ENCODE measurements around the gene SYNJ2.
A peak's percentile ranks its signal among the peaks of the same experiment; 100 is the strongest.

SYNJ2 gene

GRCh38 chr6:158032354-158032733, 50.7 kb downstream of the SYNJ2 start:
- peak overlapping the region; percentile 89 for H3K27ac ChIP-seq (ENCODE audit: low read depth, low read length, severe bottlenecking)
- WGBS, 2 experiments (ENCODE audit: insufficient coverage in 2 of 2) = 94 to 97% methylated on average over 9 of the region's 9 CpGs
- no peaks in the 10 kb centered on the region for H3K9me3 ChIP-seq (ENCODE audit: control insufficient read depth, low read length)
- H3K36me3 ChIP-seq (ENCODE audit: control insufficient read depth, insufficient read depth, low read length) = peaks cover 56% of the 10 kb centered on the region
- H3K4me3 ChIP-seq (ENCODE audit: extremely low read depth, insufficient read depth, low read length, poor library complexity, severe bottlenecking) = no peak overlapping the region
- H3K4me1 ChIP-seq (ENCODE audit: control insufficient read depth, insufficient read depth, low read length, poor library complexity, severe bottlenecking) = peaks cover 30% of the 10 kb centered on the region

DNA sequence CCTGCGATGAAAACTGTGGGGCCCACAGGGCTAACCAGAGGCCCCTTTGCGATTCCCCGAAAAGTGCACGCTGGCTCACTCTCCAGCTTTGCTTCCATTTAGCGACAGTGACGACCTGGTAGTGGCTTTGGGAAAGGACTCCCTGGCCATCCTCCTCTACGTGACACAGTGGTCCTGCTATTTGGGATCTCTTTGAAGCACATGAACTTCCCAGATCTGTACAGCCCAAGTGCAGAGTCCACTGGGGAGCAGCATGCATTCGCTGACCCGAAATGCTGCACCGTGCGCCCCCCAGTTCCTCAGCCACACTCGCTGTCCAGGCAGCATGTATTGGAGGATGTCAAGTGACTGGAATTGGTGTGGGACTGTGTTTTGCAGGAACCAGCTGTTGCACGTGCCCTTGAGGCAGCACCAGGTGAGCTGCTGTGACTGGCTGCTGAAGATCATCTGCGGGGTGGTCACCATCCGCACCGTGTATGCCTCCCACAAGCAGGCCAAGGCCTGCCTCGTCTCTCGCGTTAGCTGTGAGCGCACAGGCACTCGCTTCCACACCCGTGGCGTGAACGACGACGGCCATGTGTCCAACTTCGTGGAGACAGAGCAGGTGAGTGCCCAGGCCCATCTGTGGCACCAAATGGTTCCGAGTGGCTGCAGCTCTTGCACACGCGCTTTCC, 51.6 kb downstream of the SYNJ2 start:
- H3K4me3 ChIP-seq (ENCODE audit: extremely low read depth, insufficient read depth, low read length, poor library complexity, severe bottlenecking) = no peak overlapping the region
- no peak overlapping the region for H3K27ac ChIP-seq (ENCODE audit: low read depth, low read length, severe bottlenecking)
- H3K4me1 ChIP-seq (ENCODE audit: control insufficient read depth, insufficient read depth, low read length, poor library complexity, severe bottlenecking) = peaks cover 30% of the 10 kb centered on the region
- H3K36me3 ChIP-seq (ENCODE audit: control insufficient read depth, insufficient read depth, low read length) = peaks cover 56% of the 10 kb centered on the region
- WGBS, 2 experiments (ENCODE audit: insufficient coverage in 2 of 2) = 96 to 98% methylated on average over 29 to 30 of the region's 30 CpGs
- no peaks in the 10 kb centered on the region for H3K9me3 ChIP-seq (ENCODE audit: control insufficient read depth, low read length)

DNA sequence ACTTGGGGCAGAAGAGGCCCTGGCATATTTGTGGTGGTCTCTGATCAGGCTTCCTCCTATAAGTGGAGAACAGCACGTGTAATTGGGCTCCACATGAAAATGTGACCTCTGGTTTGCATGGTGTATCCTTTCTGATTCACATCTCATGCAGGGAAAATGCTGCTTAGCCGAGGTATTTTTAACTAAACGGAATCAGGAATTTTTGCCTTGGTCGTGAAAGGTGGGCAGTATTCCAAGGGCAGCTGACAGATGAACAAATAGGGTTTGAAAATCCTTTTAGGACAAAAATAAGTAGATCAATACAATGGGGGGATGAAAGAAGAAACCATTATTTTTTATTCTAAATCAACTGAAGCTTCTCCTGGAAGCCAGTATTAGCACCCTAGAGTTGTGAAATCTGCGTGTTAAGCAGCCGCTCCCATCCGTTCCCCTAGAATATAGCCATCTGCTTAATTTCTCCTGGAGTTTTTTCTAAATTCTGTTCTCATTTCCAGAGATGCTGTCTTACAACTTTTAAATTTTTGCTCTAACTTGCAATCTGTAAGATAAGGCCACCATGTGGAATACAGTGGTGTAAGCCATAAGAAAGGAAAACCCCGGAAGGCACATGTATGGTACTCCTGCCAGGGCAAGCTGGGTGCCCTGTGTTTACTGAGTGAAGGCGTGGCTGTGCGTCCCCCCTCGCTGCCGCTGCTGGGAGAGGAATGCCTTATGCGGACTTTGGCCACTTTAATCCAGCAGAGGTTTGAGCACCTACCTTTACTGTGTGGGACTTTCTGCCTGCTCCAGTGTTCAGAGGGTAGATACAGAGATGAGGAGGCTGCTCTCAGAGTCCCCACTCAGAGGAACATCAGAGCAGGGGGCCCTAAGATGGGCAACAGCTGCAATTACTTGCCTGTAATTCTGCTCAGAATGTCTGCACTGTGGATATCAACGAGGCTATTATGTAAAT, 52.4 kb downstream of the SYNJ2 start:
- no peak overlapping the region for H3K4me3 ChIP-seq (ENCODE audit: extremely low read depth, insufficient read depth, low read length, poor library complexity, severe bottlenecking)
- WGBS, 2 experiments (ENCODE audit: insufficient coverage in 2 of 2) = 92 to 94% methylated on average over 12 to 13 of the region's 14 CpGs
- H3K4me1 ChIP-seq (ENCODE audit: control insufficient read depth, insufficient read depth, low read length, poor library complexity, severe bottlenecking) = peaks cover 38% of the 10 kb centered on the region
- H3K36me3 ChIP-seq (ENCODE audit: control insufficient read depth, insufficient read depth, low read length) = peaks cover 50% of the 10 kb centered on the region
- no peaks in the 10 kb centered on the region for H3K9me3 ChIP-seq (ENCODE audit: control insufficient read depth, low read length)
- H3K27ac ChIP-seq (ENCODE audit: low read depth, low read length, severe bottlenecking) = no peak overlapping the region

DNA sequence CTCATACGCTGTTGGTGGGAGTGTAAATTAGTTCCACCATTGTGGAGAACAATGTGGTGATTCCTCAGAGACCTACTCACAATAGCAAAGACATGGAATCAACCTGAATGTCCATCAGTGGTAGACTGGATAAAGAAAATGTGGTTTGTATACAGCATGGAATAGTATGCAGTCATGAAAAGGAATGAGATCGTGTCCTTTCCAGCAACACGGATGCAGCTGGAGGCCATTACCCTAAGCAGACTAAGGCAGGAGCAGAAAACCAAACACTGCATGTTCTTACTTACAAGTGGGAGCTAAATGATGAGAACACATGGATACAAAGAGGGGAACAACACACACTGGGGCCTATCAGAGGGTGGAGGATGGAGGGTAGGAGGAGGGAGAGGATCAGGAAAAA, 54.6 kb downstream of the SYNJ2 start:
- Histone ChIP-seq H3K9me3 (ENCODE audit: control insufficient read depth, low read length) (no peaks in the 10 kb centered on the region), H3K27ac (ENCODE audit: low read depth, low read length, severe bottlenecking) (no peak overlapping the region), H3K4me1 (ENCODE audit: control insufficient read depth, insufficient read depth, low read length, poor library complexity, severe bottlenecking) (peaks cover 53% of the 10 kb centered on the region), H3K36me3 (ENCODE audit: control insufficient read depth, insufficient read depth, low read length) (peaks cover 43% of the 10 kb centered on the region), H3K4me3 (ENCODE audit: extremely low read depth, insufficient read depth, low read length, poor library complexity, severe bottlenecking) (no peak overlapping the region)
- 38 to 50% methylated on average over 2 of the region's 3 CpGs for WGBS, 2 experiments (ENCODE audit: insufficient coverage in 2 of 2)

DNA sequence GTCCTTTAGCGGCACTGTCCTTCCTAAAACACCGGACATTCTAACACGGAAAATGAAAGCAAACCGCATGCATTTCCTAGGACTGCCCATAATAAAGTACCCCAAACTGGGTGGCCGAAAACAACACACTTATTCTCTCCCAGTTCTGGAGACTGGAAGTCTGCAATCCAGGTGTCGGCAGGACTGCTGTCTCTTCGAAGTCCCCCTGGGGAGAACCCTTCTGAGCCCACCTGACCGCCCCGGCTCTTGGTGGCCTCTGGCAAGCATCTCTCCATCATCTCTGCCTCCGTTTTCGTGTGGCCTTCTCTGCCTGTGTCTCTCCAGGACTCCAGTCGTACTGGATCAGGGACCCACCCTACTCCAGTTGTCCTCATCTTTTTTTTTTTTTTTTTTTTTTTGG, 55.4 kb downstream of the SYNJ2 start:
- Histone ChIP-seq H3K27ac (ENCODE audit: low read depth, low read length, severe bottlenecking) (no peak overlapping the region), H3K4me1 (ENCODE audit: control insufficient read depth, insufficient read depth, low read length, poor library complexity, severe bottlenecking) (peaks cover 53% of the 10 kb centered on the region), H3K9me3 (ENCODE audit: control insufficient read depth, low read length) (no peaks in the 10 kb centered on the region), H3K36me3 (ENCODE audit: control insufficient read depth, insufficient read depth, low read length) (peaks cover 43% of the 10 kb centered on the region), H3K4me3 (ENCODE audit: extremely low read depth, insufficient read depth, low read length, poor library complexity, severe bottlenecking) (no peak overlapping the region)
- 93% methylated on average over 7 to 12 of the region's 12 CpGs for WGBS, 2 experiments (ENCODE audit: insufficient coverage in 2 of 2)

DNA sequence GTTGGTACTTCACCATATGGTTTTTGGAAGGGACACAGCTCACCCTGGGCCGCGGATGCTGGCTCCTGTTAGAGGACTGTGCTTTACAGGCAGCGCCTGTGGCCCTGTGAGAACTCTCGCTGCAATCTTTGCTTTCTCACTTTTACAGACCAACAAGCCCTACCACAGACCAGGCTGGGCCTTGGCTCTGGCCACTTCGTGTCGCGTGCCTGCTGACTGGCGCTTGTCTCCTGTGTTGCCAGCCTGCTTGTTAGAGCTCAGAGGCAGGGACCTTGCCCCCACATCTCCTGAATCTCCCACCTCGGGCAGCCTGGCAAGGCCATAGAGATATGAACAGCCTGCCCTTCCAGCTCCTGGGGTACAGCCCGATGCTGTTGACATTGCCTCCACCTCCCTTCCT, 56.1 kb downstream of the SYNJ2 start:
- 92 to 95% methylated on average over 4 to 9 of the region's 10 CpGs for WGBS, 2 experiments (ENCODE audit: insufficient coverage in 2 of 2)
- H3K4me3 ChIP-seq (ENCODE audit: extremely low read depth, insufficient read depth, low read length, poor library complexity, severe bottlenecking) = no peak overlapping the region
- H3K9me3 ChIP-seq (ENCODE audit: control insufficient read depth, low read length) = no peaks in the 10 kb centered on the region
- peaks cover 53% of the 10 kb centered on the region for H3K4me1 ChIP-seq (ENCODE audit: control insufficient read depth, insufficient read depth, low read length, poor library complexity, severe bottlenecking)
- H3K27ac ChIP-seq (ENCODE audit: low read depth, low read length, severe bottlenecking) = no peak overlapping the region
- H3K36me3 ChIP-seq (ENCODE audit: control insufficient read depth, insufficient read depth, low read length) = peaks cover 42% of the 10 kb centered on the region

DNA sequence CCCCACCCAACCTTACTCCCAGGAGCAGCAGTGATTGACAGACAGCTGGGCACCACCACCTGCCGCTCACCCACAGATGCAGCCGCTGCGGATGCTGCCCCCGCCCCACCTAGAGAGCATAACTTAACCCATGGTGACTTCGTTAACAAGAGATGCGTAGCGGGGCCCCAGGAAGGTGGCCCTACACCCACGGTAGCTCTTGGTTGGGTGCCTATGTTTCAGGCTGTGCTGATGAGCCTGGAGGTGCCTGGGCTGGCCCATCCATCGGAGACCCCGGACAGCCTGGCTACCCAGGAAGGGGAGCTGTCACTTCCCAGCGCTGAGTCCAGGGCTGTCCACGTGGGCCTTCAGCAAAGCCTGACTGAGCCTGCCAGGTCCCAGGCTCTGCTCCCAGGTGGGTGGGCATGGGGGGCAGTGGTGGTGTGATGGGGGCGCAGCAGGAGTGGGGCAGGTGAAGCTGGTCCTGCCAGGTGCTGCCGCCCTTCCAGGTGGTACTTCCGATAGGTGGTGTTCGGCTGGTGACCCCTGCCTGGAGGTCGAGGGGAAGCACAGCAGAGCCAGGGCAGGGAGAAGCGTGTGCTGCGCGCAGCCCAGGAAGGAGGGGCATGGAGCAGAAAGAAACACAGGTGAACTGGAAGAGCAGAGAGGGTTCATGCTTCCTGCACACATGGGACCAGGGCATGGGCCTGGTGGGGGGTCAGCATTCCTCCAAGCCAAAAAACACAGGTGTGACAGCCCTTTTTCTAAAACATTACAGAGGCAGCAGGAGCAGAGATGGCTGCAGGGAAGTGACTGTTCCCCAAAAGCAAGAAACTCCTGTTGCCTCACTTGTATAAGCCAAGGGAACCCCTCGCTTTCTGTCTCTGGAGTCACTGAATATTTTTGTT, 56.9 kb downstream of the SYNJ2 start:
- H3K4me3 ChIP-seq (ENCODE audit: extremely low read depth, insufficient read depth, low read length, poor library complexity, severe bottlenecking) = no peak overlapping the region
- WGBS, 2 experiments (ENCODE audit: insufficient coverage in 2 of 2) = 88 to 89% methylated on average over 17 to 20 of the region's 21 CpGs
- no peaks in the 10 kb centered on the region for H3K9me3 ChIP-seq (ENCODE audit: control insufficient read depth, low read length)
- H3K27ac ChIP-seq (ENCODE audit: low read depth, low read length, severe bottlenecking) = no peak overlapping the region
- peaks cover 58% of the 10 kb centered on the region for H3K4me1 ChIP-seq (ENCODE audit: control insufficient read depth, insufficient read depth, low read length, poor library complexity, severe bottlenecking)
- H3K36me3 ChIP-seq (ENCODE audit: control insufficient read depth, insufficient read depth, low read length) = peaks cover 35% of the 10 kb centered on the region

DNA sequence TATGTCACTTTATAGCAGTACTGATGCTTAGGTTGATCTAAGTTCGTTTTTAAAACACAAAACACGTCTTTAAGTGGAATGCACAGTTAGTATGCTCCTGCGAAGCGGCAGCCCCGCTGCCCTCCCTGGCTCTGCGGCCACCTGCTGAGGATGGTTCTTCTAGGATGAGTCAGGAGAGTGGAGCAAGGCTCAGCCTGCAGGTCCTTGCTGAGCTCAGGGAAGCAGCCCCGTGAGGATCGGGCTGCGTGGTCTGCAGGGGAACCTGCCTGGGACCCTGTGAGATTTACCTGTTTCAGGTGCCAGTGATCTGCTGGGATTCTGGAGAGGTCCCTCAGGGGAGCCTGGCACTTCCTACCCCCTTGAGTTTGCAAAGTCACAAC, 57.5 kb downstream of the SYNJ2 start:
- no peak overlapping the region for H3K4me3 ChIP-seq (ENCODE audit: extremely low read depth, insufficient read depth, low read length, poor library complexity, severe bottlenecking)
- H3K36me3 ChIP-seq (ENCODE audit: control insufficient read depth, insufficient read depth, low read length) = peaks cover 32% of the 10 kb centered on the region
- WGBS, 2 experiments (ENCODE audit: insufficient coverage in 2 of 2) = 46 to 51% methylated on average over 8 of the region's 9 CpGs
- H3K9me3 ChIP-seq (ENCODE audit: control insufficient read depth, low read length) = no peaks in the 10 kb centered on the region
- peaks cover 62% of the 10 kb centered on the region for H3K4me1 ChIP-seq (ENCODE audit: control insufficient read depth, insufficient read depth, low read length, poor library complexity, severe bottlenecking)
- peak overlapping the region; percentile 98 for H3K27ac ChIP-seq (ENCODE audit: low read depth, low read length, severe bottlenecking)

- Histone ChIP-seq H3K36me3 (ENCODE audit: control insufficient read depth, insufficient read depth, low read length) (peaks cover 32% of the 10 kb centered on the region), H3K4me3 (ENCODE audit: extremely low read depth, insufficient read depth, low read length, poor library complexity, severe bottlenecking) (no peak overlapping the region), H3K27ac (ENCODE audit: low read depth, low read length, severe bottlenecking) (peak overlapping the region; percentile 98), H3K4me1 (ENCODE audit: control insufficient read depth, insufficient read depth, low read length, poor library complexity, severe bottlenecking) (peaks cover 65% of the 10 kb centered on the region), H3K9me3 (ENCODE audit: control insufficient read depth, low read length) (no peaks in the 10 kb centered on the region)
- 89 to 91% methylated on average over 15 to 17 of the region's 17 CpGs for WGBS, 2 experiments (ENCODE audit: insufficient coverage in 2 of 2)
Observed at GRCh38 chr6:158039571-158040050, 57.9 kb downstream of the SYNJ2 start.

DNA sequence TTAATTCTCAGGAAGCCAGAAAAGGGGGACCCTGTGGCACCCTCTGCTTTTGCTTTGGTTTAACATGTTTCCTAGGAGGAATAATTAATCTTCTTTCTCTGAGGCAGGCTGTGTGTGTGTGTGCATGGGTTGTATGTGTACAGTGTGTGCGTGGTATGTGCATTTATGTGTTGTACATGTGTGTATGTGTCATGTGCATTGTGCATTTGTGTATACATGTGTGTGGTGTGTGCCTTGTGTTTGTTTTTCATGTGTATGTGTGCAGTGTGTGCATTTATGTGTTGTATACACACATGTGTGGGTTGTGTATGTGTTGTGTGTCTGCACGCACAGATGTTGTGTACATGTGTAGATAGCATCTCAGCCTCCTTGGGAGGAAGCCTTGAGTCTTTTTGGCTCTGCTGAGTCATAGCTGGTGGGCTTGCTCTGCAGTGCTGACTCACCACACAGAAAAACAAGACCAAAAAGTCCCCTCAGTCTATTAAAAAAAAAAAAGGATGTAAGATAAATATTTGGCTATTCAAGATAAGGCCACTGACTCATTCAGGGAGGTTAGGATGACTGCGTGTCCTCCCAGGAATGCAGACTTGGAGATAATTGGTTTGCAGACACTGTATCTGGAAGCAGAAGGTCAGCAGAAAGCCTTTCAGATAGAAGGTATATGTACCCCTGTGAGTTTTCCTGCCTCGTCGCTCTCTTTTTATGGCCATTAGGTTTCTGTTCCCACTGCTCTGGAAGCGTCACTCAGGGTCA, 58.6 kb downstream of the SYNJ2 start:
- Histone ChIP-seq H3K4me3 (ENCODE audit: extremely low read depth, insufficient read depth, low read length, poor library complexity, severe bottlenecking) (no peak overlapping the region), H3K4me1 (ENCODE audit: control insufficient read depth, insufficient read depth, low read length, poor library complexity, severe bottlenecking) (peaks cover 65% of the 10 kb centered on the region), H3K27ac (ENCODE audit: low read depth, low read length, severe bottlenecking) (peak overlapping the region; percentile 98), H3K36me3 (ENCODE audit: control insufficient read depth, insufficient read depth, low read length) (peaks cover 34% of the 10 kb centered on the region), H3K9me3 (ENCODE audit: control insufficient read depth, low read length) (no peaks in the 10 kb centered on the region)
- 48 to 51% methylated on average over 4 to 5 of the region's 6 CpGs for WGBS, 2 experiments (ENCODE audit: insufficient coverage in 2 of 2)
